Right lung (tissue), 5 donors: ENCODE measurements around the gene PDE7B. TPM values are rescaled to one million over a fixed set of nuclear protein-coding genes. Genes with fewer than 3 reads are reported as not detected.

Experiments used
- DNase-seq, 2 donors: peaks; one replicate each; pipeline ENCODE4 v3.0.0-alpha.2; 2013
- polyA plus RNA-seq, 5 donors: library from polyadenylated mRNA; unstranded; fragments of 120-200 nt; gene quantifications; one replicate each; pipeline versions ENCODE4 v1.2.1 to v1.2.3, GENCODE V29; 2013; ENCODE audit warnings: inconsistent platforms in 1 of 5, low replicate concordance in 1 of 5; ENCODE audit not compliant: insufficient read length in 5 of 5, insufficient read depth in 1 of 5

PDE7B gene
- polyA plus RNA-seq, 5 donors: 3.0 to 4.7 (median 3.9) TPM

DNA sequence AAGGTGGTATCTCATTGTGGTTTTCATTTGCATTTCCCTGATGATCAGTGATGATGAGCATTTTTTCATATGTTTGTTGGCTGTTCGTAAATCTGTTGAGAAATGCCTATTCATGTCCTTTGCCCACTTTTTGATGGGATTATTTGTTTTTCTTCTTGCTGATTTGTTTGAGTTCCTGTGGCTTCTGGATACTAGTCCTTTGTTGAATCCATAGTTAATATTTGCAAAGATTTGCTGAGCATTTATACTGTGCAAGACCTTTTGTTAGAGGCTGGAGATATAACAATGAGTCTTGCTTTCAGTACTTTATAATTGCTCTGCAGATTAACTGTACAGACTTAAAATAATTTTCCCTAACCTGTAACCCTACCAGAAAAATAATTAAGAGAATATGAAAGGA, 35.6 kb downstream of the PDE7B start:
- no peak for DNase-seq

GRCh38 chr6:135888818-135889217, 37.3 kb downstream of the PDE7B start:
- no peak for DNase-seq

DNA sequence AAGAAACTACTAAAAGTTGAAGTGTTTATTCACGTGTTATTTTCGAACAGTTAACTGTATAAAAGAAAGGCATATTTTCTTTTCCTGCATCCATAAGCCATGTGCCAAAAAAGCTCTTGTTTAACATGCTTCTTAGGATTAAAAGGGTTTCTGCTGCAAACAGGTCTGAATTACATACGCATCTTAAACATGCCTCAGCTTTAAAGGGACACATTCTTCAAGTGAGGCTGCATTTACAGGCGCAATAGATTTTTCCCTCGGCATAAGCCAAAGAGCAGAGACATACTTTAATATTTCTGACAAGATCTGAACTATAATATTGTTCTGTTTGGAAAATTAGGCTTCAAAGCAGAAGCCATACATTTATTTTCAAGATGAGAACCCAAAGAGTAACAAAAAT, 39.4 kb downstream of the PDE7B start:
- DNase-seq: no peak

DNA sequence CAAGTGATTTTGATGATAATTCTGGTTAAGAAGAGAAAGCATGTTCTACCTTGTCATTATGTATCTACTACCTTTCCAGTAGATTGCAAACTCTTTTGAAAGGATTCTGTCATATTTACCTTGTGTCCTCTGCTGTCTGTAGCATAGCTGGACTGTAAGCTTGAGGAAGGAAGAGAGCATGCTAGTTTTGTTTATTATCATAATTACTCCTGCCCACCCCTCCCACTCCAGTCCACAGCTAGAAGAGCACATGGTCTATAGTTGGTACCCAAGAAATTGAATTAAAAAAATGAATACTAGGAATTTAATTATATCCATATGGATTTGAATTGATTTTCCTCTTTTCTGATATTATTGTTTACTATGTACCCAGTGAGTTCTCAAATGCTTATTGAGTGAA, 40.2 kb downstream of the PDE7B start:
- DNase-seq: no peak

DNA sequence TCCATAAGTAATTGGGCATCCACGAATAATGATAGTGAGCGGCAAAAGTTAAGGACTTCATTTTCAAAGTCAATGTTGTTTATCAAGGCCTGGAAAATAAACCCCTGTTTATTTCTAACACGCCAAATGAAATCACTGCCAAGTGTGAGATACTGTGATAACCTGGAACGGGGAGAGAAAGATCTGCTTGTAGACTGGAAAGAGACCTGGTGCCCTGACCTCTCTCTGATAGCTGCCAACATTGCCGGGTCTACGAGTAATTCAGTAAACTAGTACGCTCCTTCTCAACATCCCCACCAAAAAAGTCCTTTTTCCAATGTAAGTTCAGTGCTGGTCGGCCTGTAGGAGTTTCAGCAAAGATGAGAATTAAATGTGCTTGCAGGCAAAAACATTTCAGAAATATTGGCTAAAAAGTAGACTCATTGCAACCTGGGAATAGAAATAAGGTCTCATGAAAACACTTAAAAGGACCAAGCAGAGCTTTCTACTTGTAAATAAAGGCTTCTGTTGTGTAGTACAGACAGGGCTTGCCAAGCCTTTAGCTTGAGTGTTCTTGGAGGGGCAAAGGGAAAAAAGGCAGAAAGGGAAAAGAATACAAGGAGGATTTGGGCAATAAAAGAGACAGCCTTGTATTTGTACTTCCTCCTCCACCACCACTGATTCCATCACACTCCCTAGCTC, 43.9 kb downstream of the PDE7B start:
- DNase-seq: no peak

- no peak for DNase-seq
Measured at GRCh38 chr6:135897087-135897486, 45.6 kb downstream of the PDE7B start.

DNA sequence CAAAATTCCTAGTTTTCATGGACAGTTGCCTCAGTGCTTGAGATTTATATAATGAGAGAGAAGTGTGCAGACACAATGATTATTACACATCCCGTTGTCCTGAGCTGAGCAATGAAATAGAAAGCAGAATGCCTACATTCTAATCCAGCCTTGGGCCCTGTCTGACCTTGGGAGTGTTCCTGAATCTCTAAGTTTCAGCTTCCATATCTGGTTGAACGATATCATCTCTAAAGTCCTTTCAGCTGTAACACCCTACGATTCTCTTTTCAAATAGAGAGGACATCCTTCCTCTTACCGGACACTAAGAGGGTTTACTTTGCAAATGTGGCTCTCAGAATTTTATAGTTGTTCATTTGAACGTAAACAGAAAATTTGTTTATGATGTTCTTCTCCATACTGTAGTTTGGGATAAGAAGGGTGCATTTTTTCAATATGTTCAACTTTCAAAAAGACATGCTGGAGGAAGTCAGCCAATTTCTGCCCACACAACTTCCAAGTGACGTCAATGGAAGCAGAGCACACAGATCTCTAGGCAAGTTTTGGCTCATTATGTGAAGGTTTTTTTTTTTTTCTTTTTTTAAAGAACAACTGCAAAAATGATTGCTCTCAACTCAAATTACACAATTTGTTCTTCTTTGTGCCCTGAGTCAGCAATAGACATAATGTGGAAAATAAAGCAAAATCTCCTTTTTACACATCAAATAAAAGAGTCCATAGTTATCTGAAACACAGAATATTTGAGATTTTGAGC, 50.4 kb downstream of the PDE7B start:
- DNase-seq: peak; percentile 60 to 68

DNA sequence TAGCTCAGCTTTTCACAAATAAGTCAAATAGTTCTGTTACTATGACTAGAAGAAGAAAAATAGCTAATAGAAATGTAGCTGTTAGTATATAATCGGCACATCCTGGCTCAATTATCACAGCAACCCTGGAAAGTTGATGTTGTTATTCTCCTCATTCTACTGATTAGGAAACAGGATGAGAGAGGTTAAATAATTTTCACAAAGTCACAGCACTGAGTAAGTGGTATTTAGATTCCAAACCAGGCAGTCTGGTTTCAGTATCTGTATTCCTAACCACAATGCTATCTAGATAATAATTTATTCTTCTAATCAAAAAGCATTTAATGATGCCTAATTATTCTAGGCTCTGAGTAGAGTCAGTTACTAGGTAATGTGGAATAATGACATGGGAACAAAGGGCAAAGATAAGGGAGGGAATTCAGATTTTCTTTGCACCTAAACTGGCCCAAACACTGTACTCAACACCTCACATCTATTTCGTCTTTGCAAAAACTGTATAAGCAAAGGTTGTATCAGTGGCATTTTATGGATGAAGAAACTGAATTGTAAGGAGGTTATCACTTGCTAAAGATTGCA, 51.3 kb downstream of the PDE7B start:
- DNase-seq: no peak

DNA sequence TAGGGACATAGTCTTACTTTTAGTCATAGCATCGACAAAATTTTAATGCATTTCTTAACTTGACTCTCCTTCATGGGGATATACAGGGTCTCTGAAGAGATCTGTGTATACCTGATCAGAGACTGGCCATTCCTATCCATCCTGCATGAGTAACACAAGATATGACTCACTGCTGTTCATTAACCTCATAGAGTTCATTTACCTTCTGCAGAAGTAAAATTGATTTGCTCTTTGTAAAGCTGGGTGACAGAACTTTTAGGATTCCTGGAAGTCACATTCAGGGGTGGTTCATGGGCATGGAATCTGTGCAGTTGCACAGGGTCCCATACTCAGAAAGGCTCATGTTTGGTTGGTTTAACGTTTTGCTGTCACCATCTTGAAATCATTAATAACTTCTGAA, 53.2 kb downstream of the PDE7B start:
- no peak for DNase-seq

DNA sequence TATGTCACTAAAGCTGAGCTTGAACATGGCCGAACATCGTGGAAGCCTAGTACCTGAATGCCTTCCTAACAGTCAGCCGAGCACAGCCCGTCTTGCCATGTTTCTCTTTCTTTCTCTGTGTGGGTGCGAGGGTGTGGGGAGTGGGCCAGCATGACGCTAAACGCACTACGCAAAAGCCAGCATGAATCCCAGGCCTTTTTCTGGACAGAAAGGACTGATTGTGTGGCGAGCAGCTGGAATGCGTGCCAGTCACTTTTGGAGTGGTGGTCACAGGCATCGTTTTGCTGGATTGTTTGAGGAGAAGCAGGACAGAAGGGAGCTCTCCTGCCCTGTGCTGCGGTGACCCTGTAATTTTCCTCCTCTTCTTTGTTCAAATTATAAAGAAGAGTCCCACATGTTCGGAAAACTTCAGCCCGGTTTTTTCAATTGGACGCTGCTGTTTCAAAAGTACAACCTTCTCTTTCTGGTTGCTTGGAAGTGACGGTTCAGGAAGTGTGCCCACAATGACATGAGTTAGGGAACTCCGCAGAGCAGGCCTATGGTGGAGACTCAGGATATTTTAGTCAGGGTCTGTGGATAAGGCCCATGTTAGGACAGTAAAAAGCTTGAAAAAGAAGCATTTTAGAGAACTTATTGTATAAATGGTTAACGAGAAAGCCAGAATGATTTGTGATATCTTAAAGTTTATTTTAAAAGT, 54.3 kb downstream of the PDE7B start:
- no peak for DNase-seq

DNA sequence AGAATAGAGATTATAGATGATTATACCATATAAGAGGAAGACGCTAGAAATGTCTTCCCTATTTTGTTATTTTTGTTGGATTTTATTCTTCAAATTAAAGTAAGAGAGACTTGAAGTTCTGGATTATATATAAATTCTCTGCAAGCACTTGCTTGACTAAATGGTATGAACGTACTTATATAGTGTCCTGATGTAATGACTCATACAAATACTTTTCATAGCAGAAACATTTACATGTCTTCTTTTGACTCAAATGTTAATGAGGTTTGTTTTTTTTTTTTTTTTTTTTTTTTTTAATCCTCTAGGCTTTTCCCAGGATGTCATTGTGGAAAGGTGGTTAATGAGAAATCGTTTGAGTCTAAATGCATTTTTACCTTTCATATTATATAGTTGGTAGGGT, 55.0 kb downstream of the PDE7B start:
- DNase-seq: no peak

- no peak for DNase-seq
Measured at GRCh38 chr6:135906972-135907465, 55.5 kb downstream of the PDE7B start.

GRCh38 chr6:135909737-135910387, 58.4 kb downstream of the PDE7B start:
- no peak for DNase-seq

DNA sequence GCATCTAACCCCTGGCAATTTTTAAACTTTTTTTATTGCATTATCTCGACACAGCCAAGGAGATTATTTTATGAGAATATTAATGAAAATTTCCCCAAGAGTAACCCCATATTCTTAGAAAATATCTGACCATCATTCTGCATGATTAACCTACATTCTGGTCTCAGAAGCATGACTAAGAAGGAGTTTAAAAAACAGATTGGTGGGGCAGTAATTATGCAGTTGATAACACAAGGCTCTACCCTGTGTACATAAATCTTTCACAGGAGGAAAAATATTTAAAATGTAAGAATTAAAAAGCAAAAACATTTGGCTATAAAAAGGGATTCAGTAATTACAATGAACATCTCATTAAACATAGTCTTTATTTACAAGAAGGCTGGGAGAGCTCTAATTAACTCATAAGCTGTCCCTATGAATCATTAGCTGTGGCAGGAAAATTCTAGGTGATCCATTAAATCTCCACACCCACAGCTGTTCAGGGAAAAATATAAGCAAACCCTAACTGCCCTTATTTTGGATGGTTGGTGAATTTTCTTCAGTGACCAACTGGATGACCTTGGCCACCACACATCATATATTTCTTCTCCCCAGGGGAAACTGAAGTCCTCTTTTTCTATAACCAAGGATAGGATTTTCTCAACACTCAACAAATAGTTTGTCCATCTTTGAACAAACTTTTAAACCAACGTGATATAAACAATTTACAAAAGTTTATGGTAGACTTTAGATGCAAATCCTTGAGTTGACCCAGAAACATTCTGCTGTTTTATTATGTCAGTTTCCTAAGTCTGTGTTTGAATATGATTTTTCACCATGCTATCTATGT, 59.5 kb downstream of the PDE7B start:
- no peak for DNase-seq

GRCh38 chr6:135913785-135914184, 62.3 kb downstream of the PDE7B start:
- no peak for DNase-seq

GRCh38 chr6:135919026-135919425, 67.5 kb downstream of the PDE7B start:
- no peak for DNase-seq

- DNase-seq: no peak
Measured at GRCh38 chr6:135920689-135921088, 69.2 kb downstream of the PDE7B start.

- DNase-seq: no peak
Measured at GRCh38 chr6:135921188-135921587, 69.7 kb downstream of the PDE7B start.

- no peak for DNase-seq
Measured at GRCh38 chr6:135922174-135922573, 70.7 kb downstream of the PDE7B start.

DNA sequence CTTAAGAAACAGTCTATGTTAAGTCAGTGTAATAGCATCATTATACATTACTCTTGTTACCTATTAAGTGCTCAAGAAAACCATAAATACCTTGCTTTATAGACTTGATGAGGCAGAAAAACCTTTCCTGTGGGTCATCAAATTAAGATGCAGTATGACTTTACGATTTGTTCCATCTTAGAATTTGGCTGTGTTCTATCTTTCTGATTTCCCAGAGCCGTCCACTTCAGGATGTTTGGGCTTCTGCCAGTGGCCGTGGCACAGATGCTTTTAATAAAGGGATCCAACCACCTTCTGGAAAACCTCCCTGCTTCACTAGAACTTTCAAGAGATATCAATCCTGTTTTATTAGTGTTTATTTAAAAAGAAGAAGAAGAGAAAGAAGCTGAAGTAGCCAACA, 71.2 kb downstream of the PDE7B start:
- DNase-seq: no peak

DNA sequence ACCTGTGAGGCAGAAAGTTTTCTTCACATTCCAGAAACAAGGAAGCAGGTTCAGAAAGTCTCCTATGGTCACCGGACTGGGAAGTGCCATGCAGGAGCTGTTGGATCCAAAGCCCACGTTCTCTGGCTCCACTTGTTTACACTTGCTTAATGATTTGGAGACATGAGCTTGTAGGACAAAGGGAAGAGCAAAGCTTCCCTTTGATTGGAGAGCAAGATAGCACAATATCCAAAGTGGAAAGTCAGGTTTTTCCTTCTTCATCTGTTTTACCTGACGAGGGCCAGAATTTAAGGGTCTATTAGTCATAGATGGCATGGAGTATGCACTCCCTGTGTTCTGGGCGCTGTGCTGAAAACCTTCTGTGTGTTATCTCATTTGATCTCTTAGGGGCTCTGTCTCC, 81.2 kb downstream of the PDE7B start:
- no peak for DNase-seq
